GM18951 (cell line): ENCODE data around the gene LAMB3.

Experiments used
- POLR2A ChIP-seq: IDR thresholded peaks from 4 replicates; pipeline ENCODE4 v1.6.1; 2011; ENCODE audit warnings: mild to moderate bottlenecking; ENCODE audit not compliant: insufficient read length, insufficient read depth; ENCODE audit errors: extremely low read depth
- in situ Hi-C: fragments of 300-500 bp; cut with MboI; formaldehyde crosslinking; loops from one replicate; pipeline ENCODE4 v1.12.0; 2022; ENCODE audit warnings: low sequenced_read_pairs, mixed read lengths, inconsistent platforms; ENCODE audit not compliant: unreplicated experiment

LAMB3 gene

DNA sequence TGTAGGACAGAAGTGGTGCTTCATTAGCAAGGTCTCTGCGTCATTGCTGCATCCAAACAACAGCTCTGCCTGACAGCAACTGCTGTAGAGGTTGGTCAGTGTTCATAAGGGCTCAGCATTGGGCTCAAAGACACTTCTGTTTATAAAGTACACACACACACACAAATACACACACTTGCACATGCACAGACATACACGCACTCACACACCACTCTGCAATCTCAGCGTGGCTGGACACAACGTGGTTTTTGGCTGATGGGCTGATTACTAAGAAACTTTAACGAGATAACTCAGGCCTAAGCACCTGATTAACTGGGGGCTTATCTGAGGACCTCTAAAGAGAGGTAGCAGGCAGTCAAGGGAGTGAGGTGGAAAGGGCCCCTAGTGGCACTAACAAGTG lies 48.3 kb downstream of the LAMB3 start:
- in situ Hi-C loops = no loop called here
- TF ChIP-seq POLR2A = no peak

GRCh38 chr1:209601809-209602657 lies 50.2 kb downstream of the LAMB3 start:
- in situ Hi-C loops = no loop called here
- TF ChIP-seq POLR2A = no peak

DNA sequence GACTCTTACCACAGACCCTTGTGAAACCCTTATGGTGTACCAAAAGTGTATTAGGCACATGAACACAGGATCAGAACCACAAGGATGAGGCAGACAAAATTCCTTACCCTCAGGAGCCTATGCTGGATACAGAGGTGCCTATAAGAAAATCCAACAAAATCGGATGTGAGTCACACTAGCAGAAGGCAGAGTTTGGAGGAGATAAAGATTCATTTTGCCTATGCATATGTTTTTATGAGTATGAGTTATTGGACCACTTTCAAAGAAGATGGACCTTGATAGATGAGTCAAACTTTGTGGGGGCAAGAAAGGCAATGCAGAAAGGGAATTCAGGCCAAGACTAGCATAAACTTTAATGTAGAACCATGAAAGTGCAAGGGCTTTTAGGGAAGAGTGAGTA lies 51.7 kb downstream of the LAMB3 start:
- in situ Hi-C loops = no loop called here
- no peak for TF ChIP-seq POLR2A

DNA sequence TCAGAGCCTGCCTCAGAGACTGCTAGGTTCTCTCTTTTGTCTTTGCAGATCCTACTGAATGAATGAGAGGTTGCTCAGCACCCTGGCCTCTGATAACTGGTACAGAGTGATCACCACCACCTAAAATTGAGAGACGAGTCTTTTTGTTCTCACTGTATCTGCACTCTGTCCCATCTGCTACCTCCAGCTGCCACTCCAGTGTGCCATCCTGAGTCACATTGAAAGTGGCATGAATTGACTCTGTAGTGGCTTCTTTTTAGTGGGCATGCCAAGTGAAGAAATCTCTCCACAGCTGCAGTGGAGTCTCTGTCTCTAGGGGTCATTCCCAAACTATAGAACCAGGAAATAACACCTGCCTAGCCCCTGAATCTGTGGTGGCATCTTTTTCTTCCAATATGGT lies 54.0 kb downstream of the LAMB3 start:
- in situ Hi-C loops = no loop called here
- TF ChIP-seq POLR2A = no peak

GRCh38 chr1:209597499-209597898 lies 54.7 kb downstream of the LAMB3 start:
- in situ Hi-C loops = no loop called here
- no peak for TF ChIP-seq POLR2A

DNA sequence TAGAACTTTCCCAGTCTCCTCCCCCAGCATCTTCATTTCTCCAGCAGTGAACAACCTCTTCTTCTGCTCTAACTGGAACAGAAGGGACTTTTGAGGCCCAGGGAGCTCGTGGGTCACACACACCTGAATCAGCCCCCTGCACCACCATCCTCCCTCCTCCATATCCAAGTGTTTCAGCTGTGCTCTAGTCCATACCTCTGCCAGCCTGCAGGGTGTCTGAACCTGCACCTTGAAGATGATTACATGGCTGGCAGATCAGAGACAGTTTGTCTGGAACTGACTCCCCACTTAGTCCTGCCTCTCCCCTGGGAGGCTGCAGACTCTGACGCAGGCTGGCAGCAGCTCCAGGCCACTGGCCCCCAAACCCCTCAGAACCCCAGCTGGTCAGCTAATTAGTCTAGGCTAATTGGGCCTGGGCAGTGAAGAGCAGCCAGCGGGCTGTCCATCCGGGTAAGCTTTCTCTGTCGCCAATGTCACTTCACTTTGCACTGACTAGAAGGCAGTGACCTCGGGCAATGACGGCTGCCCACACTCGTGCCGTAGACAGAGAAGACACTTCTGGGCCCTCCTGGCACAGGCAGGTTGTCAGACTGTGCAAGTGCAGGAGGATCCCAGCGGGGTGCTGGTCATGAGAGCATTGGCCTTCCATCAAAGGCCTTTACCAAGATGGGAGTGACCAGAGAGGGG lies 56.5 kb downstream of the LAMB3 start:
- in situ Hi-C loops = no loop called here
- no peak for TF ChIP-seq POLR2A

GRCh38 chr1:209595028-209595427 lies 57.2 kb downstream of the LAMB3 start:
- in situ Hi-C loops = no loop called here
- no peak for TF ChIP-seq POLR2A

DNA sequence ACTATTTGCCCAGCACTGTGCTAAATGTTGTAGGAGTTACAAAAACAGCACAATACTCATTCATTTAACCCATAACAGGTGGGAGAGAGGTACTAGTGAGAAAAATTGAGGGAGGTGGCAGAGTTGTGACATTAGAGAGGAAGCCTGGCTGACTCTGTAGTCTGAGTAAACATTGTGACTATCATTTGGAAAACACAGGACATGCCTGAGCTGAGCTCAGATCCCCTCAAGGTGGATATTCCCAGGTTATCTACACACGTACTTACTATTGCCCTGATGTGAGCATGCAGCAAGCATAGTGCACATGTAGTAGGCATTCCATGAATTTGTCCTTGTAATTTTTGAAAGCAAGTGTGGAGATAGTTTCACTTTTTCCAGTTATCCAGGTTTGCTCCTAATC lies 57.8 kb downstream of the LAMB3 start:
- TF ChIP-seq POLR2A = no peak
- in situ Hi-C loops = no loop called here

GRCh38 chr1:209593747-209594146 lies 58.5 kb downstream of the LAMB3 start:
- in situ Hi-C loops = no loop called here
- no peak for TF ChIP-seq POLR2A

DNA sequence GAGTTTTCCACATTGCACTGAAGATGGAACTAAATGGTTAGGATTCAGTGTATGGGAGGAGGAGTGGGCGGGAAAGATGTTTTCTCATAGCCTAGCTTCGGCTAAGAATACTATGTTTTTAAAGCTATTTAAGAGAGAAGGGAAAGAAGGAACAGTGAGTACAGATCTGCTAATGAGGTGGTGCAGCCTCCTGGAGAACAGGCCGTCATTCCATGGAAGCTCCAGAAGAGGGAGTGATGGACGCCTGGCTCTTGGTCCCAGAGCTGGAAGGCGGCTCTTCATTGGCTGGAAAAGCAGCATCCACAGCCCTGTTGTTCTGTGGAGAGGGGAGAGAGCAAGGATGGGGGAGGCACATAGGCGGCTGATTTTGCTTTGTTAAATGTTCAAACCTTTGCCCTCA lies 61.8 kb downstream of the LAMB3 start:
- in situ Hi-C loops = no loop called here
- no peak for TF ChIP-seq POLR2A

- in situ Hi-C loops = no loop called here
- no peak for TF ChIP-seq POLR2A
These were observed 62.4 kb downstream of the LAMB3 start for GRCh38 chr1:209589863-209590262.

- no peak for TF ChIP-seq POLR2A
- in situ Hi-C loops = no loop called here
These were observed 62.8 kb downstream of the LAMB3 start for GRCh38 chr1:209589440-209589839.

- in situ Hi-C loops = no loop called here
- TF ChIP-seq POLR2A = no peak
These were observed 64.4 kb downstream of the LAMB3 start for GRCh38 chr1:209587789-209588188.

DNA sequence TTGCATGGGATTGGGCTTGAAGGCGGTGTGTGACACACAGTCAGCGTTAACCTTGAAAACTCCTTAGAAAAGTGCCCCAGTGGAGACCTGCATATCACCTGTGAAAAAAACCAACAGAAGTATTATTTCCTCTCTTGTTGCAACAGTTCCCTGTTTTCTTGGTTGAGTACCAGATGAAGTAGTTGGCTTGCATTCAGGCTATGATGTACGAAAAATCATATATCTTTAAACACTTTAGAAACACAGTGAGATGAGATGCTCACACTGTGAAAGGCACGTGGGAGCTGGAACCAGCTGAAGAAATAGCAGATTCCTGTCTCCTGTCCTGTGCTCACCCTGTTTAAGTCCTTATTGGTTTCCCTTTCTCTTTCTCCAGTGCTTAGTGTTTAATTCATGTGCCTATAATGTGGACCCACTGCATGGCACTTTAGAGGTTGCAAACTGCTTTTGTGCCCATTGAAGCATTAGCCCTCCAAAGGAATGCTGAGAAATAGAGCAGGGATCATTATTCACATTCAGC lies 65.9 kb downstream of the LAMB3 start:
- no peak for TF ChIP-seq POLR2A
- in situ Hi-C loops = no loop called here
